HEK293 (cell line): ENCODE measurements around the gene NOXO1.

Source experiments
- CTCF ChIA-PET: fragments of 350-600 bp; formaldehyde crosslinking; extraction: SDS; loops from one replicate; lab custom pipeline; 2021; ENCODE audit warnings: antibody characterized with exemption; lab: Yijun Ruan, JAX
- POLR2A ChIA-PET: fragments of 300-600 bp; formaldehyde crosslinking; extraction: SDS; loops from one replicate; lab custom pipeline; 2020; ENCODE audit warnings: antibody characterized with exemption, inconsistent platforms; lab: Yijun Ruan, JAX
- H3K27ac ChIP-seq: fragments of 200-500 bp; sonication (Bioruptor generic); 2 replicates; pipeline ENCODE4 v1.5.1; 2014; ENCODE audit warnings: low read depth, low read length, control low read depth, inconsistent platforms; ENCODE audit errors: extremely low read depth
- H3K36me3 ChIP-seq, 2 experiments: fragments of 200-500 bp in 1 of 2; sonication (Bioruptor generic) in 1 of 2; 1 replicate in 1 of 2; 2 replicates in 1 of 2; pipeline ENCODE4 v1.5.1; 2014 to 2017; ENCODE audit warnings: inconsistent platforms in 2 of 2, low read length in 2 of 2; ENCODE audit not compliant: control insufficient read depth in 2 of 2, insufficient read depth in 1 of 2
- H3K4me1 ChIP-seq: fragments of 200-500 bp; sonication (Bioruptor generic); 2 replicates; pipeline ENCODE4 v1.5.1; 2014; ENCODE audit warnings: mild to moderate bottlenecking, low read length, inconsistent platforms; ENCODE audit not compliant: control insufficient read depth, insufficient read depth
- H3K4me3 ChIP-seq: 2 replicates; pipeline ENCODE4 v1.5.1; 2011; ENCODE audit warnings: low read depth, mild to moderate bottlenecking, control low read depth, low read length, moderate library complexity
- H3K9me3 ChIP-seq: fragments of 200-500 bp; sonication (Bioruptor generic); 2 replicates; pipeline ENCODE4 v1.5.1; 2014; ENCODE audit warnings: low read depth, low read length, inconsistent platforms; ENCODE audit not compliant: control insufficient read depth, insufficient read depth
- BCL11B ChIP-seq: fragments of 450-650 bp; formaldehyde crosslinking; IDR thresholded peaks from 2 replicates; pipeline ENCODE4 v1.5.1; 2016; ENCODE audit warnings: low read depth, missing biosample characterization, missing genetic modification characterization
- GLI4 ChIP-seq: fragments of 450-650 bp; formaldehyde crosslinking; IDR thresholded peaks from 2 replicates; pipeline ENCODE4 v1.5.1; 2016; ENCODE audit warnings: missing biosample characterization, missing genetic modification characterization
- KLF16 ChIP-seq: fragments of 450-650 bp; formaldehyde crosslinking; IDR thresholded peaks from 2 replicates; pipeline ENCODE4 v1.5.1; 2017; ENCODE audit warnings: missing biosample characterization, missing genetic modification characterization
- KLF7 ChIP-seq: fragments of 450-650 bp; formaldehyde crosslinking; IDR thresholded peaks from 2 replicates; pipeline ENCODE4 v1.5.1; 2016; ENCODE audit warnings: missing biosample characterization, missing genetic modification characterization, borderline replicate concordance
- SCRT1 ChIP-seq: fragments of 450-650 bp; formaldehyde crosslinking; IDR thresholded peaks from 2 replicates; pipeline ENCODE4 v1.5.1; 2016; ENCODE audit warnings: missing biosample characterization, missing genetic modification characterization, borderline replicate concordance
- SCRT2 ChIP-seq: fragments of 450-650 bp; formaldehyde crosslinking; IDR thresholded peaks from 2 replicates; pipeline ENCODE4 v1.5.1; 2016; ENCODE audit warnings: missing biosample characterization, missing genetic modification characterization
- TSHZ1 ChIP-seq: fragments of 450-650 bp; formaldehyde crosslinking; IDR thresholded peaks from 2 replicates; pipeline ENCODE4 v1.5.1; 2016; ENCODE audit warnings: missing biosample characterization, missing genetic modification characterization, borderline replicate concordance
- ZBTB44 ChIP-seq: fragments of 450-650 bp; IDR thresholded peaks from 2 replicates; pipeline ENCODE4 v1.5.1; 2018; ENCODE audit warnings: missing biosample characterization, mild to moderate bottlenecking, missing genetic modification characterization
- ZBTB7A ChIP-seq: fragments of 450-650 bp; formaldehyde crosslinking; IDR thresholded peaks from 2 replicates; pipeline ENCODE4 v1.5.1; 2016; ENCODE audit warnings: low read depth, missing biosample characterization, missing genetic modification characterization
- ZFHX2 ChIP-seq: fragments of 450-650 bp; formaldehyde crosslinking; conservative IDR thresholded peaks from 2 replicates; pipeline ENCODE4 v1.5.1; 2016; ENCODE audit warnings: missing biosample characterization, missing genetic modification characterization
- ZNF155 ChIP-seq: fragments of 450-650 bp; formaldehyde crosslinking; IDR thresholded peaks from 2 replicates; pipeline ENCODE4 v1.5.1; 2016; ENCODE audit warnings: missing biosample characterization, missing genetic modification characterization
- ZNF354C ChIP-seq: fragments of 450-650 bp; formaldehyde crosslinking; IDR thresholded peaks from 2 replicates; pipeline ENCODE4 v1.5.1; 2016; ENCODE audit warnings: missing biosample characterization, missing genetic modification characterization, low read depth, borderline replicate concordance
- ZNF561 ChIP-seq: fragments of 450-650 bp; IDR thresholded peaks from 2 replicates; pipeline ENCODE4 v1.5.1; 2018; ENCODE audit warnings: missing biosample characterization, missing genetic modification characterization, borderline replicate concordance
- ZNF571 ChIP-seq: fragments of 450-650 bp; formaldehyde crosslinking; IDR thresholded peaks from 2 replicates; pipeline ENCODE4 v1.5.0; 2017; ENCODE audit warnings: missing biosample characterization, missing genetic modification characterization
- ZNF610 ChIP-seq: fragments of 450-650 bp; formaldehyde crosslinking; IDR thresholded peaks from 2 replicates; pipeline ENCODE4 v1.5.1; 2016; ENCODE audit warnings: missing biosample characterization, missing genetic modification characterization, borderline replicate concordance
- ZNF623 ChIP-seq: fragments of 450-650 bp; formaldehyde crosslinking; IDR thresholded peaks from 2 replicates; pipeline ENCODE4 v1.5.1; 2016; ENCODE audit warnings: missing biosample characterization, missing genetic modification characterization
- ZNF639 ChIP-seq: fragments of 450-650 bp; formaldehyde crosslinking; IDR thresholded peaks from 2 replicates; pipeline ENCODE4 v1.5.1; 2016; ENCODE audit warnings: missing biosample characterization, missing genetic modification characterization
- ZNF777 ChIP-seq: fragments of 450-650 bp; formaldehyde crosslinking; IDR thresholded peaks from 2 replicates; pipeline ENCODE4 v1.5.1; 2017; ENCODE audit warnings: missing biosample characterization, missing genetic modification characterization, borderline replicate concordance
- ZSCAN16 ChIP-seq: fragments of 450-650 bp; formaldehyde crosslinking; IDR thresholded peaks from 2 replicates; pipeline ENCODE4 v1.5.1; 2016; ENCODE audit warnings: missing biosample characterization, missing genetic modification characterization
- ZXDB ChIP-seq: fragments of 450-650 bp; formaldehyde crosslinking; IDR thresholded peaks from 2 replicates; pipeline ENCODE4 v1.5.1; 2016; ENCODE audit warnings: missing biosample characterization, missing genetic modification characterization
- TF ChIP-seq, protein P1 (sequence below): fragments of 450-650 bp; formaldehyde crosslinking; IDR thresholded peaks from 2 replicates; pipeline ENCODE4 v1.5.1; 2016; ENCODE audit warnings: missing biosample characterization, missing genetic modification characterization

NOXO1 gene

DNA sequence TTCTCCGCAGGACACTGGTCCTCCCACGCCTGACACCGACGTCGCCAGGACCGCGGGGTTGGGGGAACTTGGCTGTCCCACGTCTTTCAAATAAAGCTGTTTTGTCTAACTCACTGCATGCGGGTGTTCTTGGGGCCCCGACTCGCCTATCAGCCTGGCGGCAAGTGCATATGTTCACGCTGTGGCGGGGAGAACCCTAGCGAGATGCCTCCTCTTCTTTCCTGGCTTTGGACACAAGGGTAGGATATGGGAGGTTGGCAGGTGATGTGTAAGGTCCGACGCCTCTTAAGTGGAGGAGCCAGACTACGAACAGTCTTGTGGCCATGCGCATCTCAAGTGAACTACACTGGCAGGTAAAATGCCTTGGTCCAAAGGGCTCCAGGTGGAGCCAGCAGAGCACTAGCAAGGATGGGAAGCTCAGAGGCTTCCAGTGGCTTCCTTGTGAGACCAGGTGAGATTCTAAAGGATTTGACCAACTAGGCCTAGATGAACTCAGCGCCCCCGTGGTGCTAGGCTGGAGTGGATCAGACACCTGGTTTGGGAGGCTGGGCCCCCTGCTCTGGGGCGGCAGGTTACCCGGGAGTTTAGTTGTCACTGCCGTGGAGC, 15.8 kb downstream of the NOXO1 start:
- Histone ChIP-seq H3K4me1 (no peaks in the 10 kb centered on the region; the same call in 1 of the 2 replicates), H3K36me3 (peaks cover 0 to 42% of the 10 kb centered on the region in 2 experiments; a peak in 1 of 3 replicates), H3K9me3 (no peaks in the 10 kb centered on the region)
- ChIA-PET CTCF (interaction anchor here (0.6 to 1.0 kb wide), 3 partner anchors 15 to 154 kb away, joined by 3 read pairs; no protein-coding TSS in a partner anchor), POLR2A (interaction anchor here (0.6 to 2.7 kb wide), 39 partner anchors 10 to 1055 kb away, joined by 3 to 76 read pairs (median 6); partner anchors contain the start of genes E4F1, EME2, FAHD1 and GFER)
- TF ChIP-seq ZNF571 (no peak), ZFHX2 (tag by site-specific recombination) (peak; percentile 9; the same call in 1 of the 2 replicates), BCL11B (tag by site-specific recombination) (0 out of 2 replicates have a peak, but pooled peaks have one; percentile 3)
- TF ChIP-seq, all 188 proteins: peak for 2
- Histone ChIP-seq H3K27ac (peak overlapping the region; percentile 100), H3K4me3 (peak overlapping the region; percentile 94)

DNA sequence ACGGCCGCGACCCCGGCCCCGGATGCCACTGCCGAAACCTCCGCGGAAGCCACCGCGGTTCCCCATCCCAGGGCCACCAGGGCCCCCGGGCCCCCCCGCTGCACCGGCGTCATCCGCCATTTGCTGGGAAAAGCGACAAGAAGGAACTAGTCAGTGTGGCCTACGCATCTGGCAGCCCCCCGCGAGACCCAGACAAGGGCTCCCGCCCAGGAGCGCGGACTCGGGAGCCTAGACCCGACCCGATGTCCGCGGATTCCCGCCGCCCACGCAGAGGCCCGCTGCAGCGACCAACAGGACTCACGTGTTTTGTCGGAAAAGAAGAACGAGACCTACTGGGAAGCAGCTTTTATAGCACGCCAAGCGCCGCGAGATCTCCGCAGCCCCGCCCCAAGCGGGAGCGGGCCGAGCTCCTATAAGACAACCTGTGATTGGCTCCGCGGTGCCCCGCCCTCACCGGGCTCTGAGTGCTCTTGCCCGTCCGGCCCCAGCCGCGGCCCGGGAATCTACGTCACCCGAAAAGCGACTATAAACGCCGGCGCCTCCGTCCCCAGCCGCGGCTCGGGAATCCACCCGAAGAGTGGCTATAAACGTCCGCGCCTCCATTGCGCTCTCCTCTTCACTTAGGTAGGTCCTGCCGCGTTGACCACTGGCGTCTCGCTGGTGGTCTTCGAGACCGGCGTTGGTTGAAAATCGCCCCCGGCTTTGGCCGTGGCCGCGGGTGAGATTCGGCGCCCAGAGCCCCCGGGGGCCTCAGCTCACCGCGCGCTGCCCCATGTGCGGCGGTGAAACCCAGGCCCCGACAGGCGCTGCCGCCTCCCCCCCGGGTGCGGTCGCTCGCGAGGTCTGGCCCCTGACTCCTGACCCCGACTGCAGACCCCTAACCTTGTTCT, 16.5 kb downstream of the NOXO1 start, which contains the start of gene RPS2:
Gene RPS2, minus strand, starts transcription at position 321 of the 890 bp plus-strand sequence. Its CDS starts 201 bp downstream, at position 120.
- POLR2A ChIA-PET = interaction anchor here (0.5 to 2.7 kb wide), 57 partner anchors 9 to 1194 kb away, joined by 3 to 76 read pairs (median 5); partner anchors contain the start of genes E4F1, ECI1, EME2 and FAHD1
- Histone ChIP-seq H3K4me3 (peak within 1 kb of the TSS; percentile 94), H3K27ac (peak within 1 kb of the TSS; percentile 100), H3K4me1 (no peaks in the 10 kb centered on the region; the same call in 1 of the 2 replicates), H3K36me3 (peaks cover 0 to 42% of the 10 kb centered on the region in 2 experiments; a peak in 1 of 3 replicates), H3K9me3 (no peaks in the 10 kb centered on the region)
- CTCF ChIA-PET = interaction anchor here (0.6 to 1.0 kb wide), 2 partner anchors 39 to 153 kb away, joined by 3 read pairs; no protein-coding TSS in a partner anchor
- peak; percentile 59; the same call in 1 of the 2 replicates for TF ChIP-seq TSHZ1 (tag by site-specific recombination)
- TF ChIP-seq ZNF777 (tag by site-specific recombination) = no peak
- TF ChIP-seq KLF7 = 0 out of 2 replicates have a peak, but pooled peaks have one; percentile 21
- peak; percentile 84 for TF ChIP-seq ZXDB (tag by site-specific recombination)
- TF ChIP-seq, protein P1, sequence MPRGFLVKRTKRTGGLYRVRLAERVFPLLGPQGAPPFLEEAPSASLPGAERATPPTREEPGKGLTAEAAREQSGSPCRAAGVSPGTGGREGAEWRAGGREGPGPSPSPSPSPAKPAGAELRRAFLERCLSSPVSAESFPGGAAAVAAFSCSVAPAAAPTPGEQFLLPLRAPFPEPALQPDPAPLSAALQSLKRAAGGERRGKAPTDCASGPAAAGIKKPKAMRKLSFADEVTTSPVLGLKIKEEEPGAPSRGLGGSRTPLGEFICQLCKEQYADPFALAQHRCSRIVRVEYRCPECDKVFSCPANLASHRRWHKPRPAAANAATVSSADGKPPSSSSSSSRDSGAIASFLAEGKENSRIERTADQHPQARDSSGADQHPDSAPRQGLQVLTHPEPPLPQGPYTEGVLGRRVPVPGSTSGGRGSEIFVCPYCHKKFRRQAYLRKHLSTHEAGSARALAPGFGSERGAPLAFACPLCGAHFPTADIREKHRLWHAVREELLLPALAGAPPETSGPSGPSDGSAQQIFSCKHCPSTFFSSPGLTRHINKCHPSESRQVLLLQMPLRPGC (tag by site-specific recombination) = no peak; the same call in 1 of the 2 replicates
- no peak for TF ChIP-seq ZNF354C (tag by site-specific recombination)
- peak; percentile 71 for TF ChIP-seq ZNF639 (tag by site-specific recombination)
- peak; percentile 24; the same call in 1 of the 2 replicates for TF ChIP-seq ZNF623
- TF ChIP-seq SCRT2 (tag by site-specific recombination) = peak; percentile 60
- no peak for TF ChIP-seq ZSCAN16
- peak; percentile 77 for TF ChIP-seq ZNF561 (tag by site-specific recombination)
- peak; percentile 87 for TF ChIP-seq KLF16 (tag by site-specific recombination)
- TF ChIP-seq SCRT1 = no peak
- TF ChIP-seq GLI4 = peak; percentile 64; the same call in 1 of the 2 replicates
- 0 out of 2 replicates have a peak, but pooled peaks have one; percentile 41 for TF ChIP-seq ZNF610 (tag by site-specific recombination)
- peak; percentile 42; the same call in 1 of the 2 replicates for TF ChIP-seq ZBTB44 (tag by site-specific recombination)
- no peak for TF ChIP-seq ZNF155 (tag by site-specific recombination)
- TF ChIP-seq ZBTB7A = peak; percentile 74; the same call in 1 of the 2 replicates
